GM18873 (cell line): Measurements from ENCODE around the gene RFX4.

Experiments used
- ATAC-seq: cut with Tn5 transposase; IDR thresholded peaks from one replicate; pipeline ENCODE4 v1.9.1; 2021; ENCODE audit warnings: mild to moderate bottlenecking, moderate library complexity, moderate number of reproducible peaks; ENCODE audit not compliant: unreplicated experiment, low FRiP score

RFX4 gene

GRCh38 chr12:106645465-106646330, 62.9 kb downstream of the RFX4 start:
- no peak for ATAC-seq

DNA sequence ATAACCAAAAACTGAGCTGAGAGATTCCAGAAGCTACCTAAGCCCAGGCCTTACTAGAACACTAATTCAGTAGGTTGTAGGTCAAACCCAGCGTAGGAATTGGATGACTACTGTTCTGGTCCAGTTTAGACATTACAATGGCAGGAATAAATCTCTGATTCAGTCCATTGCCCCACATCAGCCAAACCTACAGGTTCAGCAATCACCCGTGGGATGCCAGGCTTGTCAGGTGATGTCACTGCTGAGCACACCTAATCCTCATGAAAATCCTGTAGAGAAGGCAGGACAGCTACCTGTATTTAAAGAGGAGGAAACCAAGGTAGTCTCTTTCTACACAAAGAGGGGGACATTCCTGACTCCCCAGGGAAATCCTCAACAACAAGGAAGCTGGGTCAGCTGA, 63.7 kb downstream of the RFX4 start:
- ATAC-seq = no peak

DNA sequence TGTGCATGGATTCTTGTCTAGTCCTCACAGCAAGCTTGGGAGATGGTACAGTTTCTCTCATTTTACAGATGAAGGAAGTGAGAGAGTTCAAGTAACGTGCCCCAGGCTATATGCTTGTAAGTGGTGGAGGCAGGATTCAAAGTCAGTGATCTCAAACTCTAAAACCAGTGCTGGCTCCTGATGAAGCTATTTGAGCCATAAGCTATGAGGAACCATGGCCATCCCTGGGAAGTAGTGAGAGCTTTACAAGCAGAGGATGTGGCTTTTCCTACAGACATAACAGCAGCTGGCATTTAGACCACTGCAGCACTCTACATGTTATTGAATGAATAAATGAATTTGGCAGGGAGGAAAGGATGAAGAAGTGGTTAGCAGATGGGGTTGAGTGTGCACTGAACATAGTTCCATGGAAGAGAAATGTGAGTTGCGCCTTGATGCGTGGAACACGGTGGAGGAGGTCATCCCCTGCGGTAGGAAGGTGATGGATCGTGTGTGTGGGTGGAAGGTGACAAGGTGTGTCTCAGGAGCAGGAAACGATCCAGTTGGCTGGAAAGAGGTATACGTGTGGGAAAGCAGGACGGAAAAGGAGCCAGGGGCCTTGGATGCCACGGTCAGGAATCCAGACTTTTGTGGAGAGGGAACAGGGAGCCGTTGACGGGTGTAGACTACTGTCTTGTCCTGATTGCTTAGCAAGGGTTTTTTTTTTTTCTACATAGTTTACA, 65.2 kb downstream of the RFX4 start:
- no peak for ATAC-seq

DNA sequence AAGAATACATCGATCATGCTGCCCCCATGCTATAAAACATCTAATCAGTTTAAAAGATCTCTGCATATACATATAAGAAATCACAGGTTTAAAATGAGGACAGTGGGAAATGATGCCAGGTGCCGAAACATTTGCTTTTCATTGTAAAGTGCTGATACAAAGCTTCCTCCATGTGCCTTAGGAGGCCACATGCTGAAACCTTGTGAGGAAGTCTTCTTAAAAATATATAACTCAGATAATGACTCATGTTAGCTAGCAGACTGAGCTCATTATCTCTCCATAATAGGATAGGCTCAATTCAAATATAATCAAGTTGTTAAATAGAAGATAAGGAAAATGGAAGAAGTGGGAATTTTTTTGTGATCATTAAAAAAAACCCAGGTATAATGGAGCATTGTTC, 65.9 kb downstream of the RFX4 start:
- ATAC-seq = no peak

DNA sequence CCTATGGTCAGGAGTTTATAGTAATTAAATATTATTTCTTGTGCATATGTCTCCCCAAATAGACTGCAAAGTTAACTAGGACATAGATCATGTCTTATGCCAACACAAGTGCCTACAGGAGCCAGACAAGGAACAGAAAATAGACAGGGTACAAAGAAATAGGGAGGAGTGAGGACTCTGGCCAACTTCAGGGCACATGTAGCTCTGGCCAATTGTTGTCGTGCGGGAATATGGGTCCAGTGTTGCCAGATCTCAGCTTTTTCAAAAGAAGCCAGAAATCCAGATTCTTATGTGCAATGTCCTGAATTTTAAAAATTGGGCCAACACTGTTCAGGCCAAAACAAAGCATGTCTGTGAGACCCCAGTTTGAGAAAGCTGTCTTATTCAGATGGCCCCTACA, 68.7 kb downstream of the RFX4 start:
- ATAC-seq = no peak

DNA sequence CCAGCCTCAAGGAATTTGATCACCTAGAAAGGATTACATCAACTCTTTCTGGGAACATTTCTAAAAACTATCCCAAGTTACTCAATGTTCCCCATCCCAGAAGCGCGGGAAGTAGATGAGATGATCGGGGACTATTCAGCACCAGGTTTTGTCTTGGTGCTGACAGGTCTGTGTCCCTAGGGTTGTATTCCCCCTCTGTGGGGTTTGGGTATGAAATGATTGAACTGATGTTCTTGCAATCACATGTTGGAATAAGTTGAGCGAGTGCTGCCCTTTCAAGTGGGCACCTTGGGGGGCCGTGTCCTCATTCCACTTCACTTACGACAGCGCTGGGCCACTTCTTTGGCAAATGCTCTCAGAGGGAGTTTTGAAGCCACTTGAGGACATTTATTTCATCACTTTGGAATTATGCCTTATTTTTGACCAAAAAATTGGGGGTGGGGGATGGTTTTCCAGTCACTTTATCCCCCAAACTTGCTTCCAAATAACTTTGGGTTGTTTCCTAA, 69.8 kb downstream of the RFX4 start:
- no peak for ATAC-seq

GRCh38 chr12:106655577-106655976, 72.8 kb downstream of the RFX4 start:
- no peak for ATAC-seq

GRCh38 chr12:106657488-106657887, 74.7 kb downstream of the RFX4 start:
- no peak for ATAC-seq

- ATAC-seq = no peak
These were observed 80.6 kb downstream of the RFX4 start for GRCh38 chr12:106663385-106663784.

- no peak for ATAC-seq
These were observed 86.4 kb downstream of the RFX4 start for GRCh38 chr12:106669216-106669615.

DNA sequence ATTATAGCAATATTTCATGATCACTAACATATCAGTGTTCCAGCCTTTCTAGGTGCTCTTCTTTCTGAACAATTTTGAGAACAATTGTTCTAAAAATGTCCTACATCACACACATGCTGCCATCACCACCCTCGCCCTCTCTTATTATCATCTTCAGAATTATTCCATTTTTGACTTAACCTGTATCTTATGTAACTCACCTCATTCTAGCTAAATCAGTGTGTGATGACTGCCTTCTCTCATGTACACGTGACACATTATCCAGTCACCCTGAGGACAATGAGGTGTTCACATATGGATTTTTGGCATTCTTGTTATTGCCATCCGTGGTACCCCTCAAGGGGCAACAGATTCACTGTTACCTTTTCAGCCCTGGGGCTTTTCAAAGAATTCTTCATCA, 87.3 kb downstream of the RFX4 start:
- no peak for ATAC-seq

- no peak for ATAC-seq
These were observed 89.0 kb downstream of the RFX4 start for GRCh38 chr12:106671840-106672239.

- ATAC-seq = no peak
These were observed 89.7 kb downstream of the RFX4 start for GRCh38 chr12:106672314-106673025.

DNA sequence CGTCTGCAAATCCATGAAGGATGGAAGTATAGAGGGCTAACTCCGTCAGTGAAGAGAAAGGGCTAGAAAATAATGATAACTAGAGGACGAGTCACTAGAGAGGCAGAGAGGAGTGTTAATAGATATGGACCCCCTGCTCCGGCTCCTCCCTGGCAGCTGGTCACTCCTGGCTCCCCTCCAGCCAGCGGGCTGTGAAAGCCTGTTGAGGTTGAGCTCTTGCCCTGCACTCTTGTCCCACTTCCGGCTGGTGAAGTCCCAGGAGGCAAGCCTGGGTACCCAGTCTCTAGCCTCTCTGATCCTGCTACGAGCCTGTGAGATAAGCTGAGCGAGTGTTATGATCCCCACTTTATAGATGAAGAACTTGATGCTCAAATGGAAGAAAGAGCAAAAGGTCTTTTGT, 90.3 kb downstream of the RFX4 start:
- no peak for ATAC-seq

DNA sequence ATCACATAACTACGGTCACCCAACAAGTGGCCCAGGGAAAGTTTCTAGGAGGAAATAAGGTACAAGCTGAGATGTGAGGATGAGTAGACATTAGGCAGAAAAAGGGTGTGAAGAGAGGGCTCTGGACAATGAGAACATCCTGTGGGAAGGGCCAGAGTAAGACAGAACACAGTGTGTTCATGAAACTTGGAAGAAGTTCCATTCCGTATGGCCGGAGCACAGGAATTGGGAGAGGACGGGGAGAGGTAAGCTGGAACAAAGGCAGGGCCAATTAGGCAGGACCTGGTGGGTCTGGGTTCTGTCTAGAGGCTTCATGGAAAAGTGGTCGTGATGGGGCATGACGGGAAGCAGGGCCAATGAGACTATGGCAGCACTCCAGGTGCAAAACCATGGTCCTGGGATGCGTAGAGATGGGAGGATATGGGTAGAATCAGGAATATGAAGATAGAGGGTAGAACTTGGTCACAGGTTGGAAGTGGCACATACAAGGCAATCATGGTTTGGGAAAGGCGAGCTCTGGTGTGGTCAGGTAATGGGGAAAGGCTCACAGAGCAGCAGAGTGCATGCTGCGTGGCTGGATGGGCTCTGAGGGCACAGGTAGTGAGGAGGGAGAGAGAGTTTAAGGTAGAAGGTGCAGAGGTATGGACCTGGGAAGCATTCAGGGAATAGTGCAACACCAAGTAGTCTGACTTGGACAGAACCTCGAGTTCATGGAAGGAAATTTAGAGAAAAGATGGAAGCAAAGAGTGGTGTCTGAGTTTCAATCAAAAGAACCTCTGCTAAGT, 93.0 kb downstream of the RFX4 start:
- no peak for ATAC-seq

GRCh38 chr12:106679574-106679973, 96.8 kb downstream of the RFX4 start:
- ATAC-seq = no peak

- ATAC-seq = no peak
These were observed 97.5 kb downstream of the RFX4 start for GRCh38 chr12:106680280-106680679.

- ATAC-seq = no peak
These were observed 98.4 kb downstream of the RFX4 start for GRCh38 chr12:106681210-106681609.

GRCh38 chr12:106682594-106683234, 99.9 kb downstream of the RFX4 start:
- no peak for ATAC-seq

DNA sequence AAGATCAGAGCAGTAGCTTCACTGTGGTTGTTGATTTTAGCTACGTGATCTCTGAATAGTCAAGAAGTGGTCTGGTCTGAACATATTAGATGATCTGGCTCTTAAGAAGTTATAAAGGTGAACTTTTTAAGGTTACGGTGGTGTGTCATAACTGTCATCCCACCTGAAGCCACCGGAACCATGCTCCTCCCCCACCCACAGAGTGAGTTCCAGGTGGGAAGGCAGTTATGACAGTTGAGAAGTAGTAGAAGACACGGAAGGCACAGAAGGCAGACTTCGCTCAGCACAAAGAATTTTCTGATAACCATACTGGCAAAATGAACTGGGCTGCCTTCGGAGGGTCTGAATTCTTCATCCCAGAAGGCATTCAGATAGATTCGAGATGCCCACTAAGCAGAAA, 101.7 kb downstream of the RFX4 start:
- no peak for ATAC-seq
